GM18520 (cell line): Measurements from ENCODE around the gene ARF3.

ENCODE experiments used
- ATAC-seq: cut with Tn5 transposase; IDR thresholded peaks from one replicate; pipeline ENCODE4 v1.9.1; 2021; ENCODE audit not compliant: unreplicated experiment

ARF3 gene

GRCh38 chr12:48967991-48968390, 10.7 kb upstream of the ARF3 start:
- no peak for ATAC-seq

GRCh38 chr12:48966177-48966895, 9.0 kb upstream of the ARF3 start:
- ATAC-seq, result no peak

- ATAC-seq, result no peak
These were observed 8.1 kb upstream of the ARF3 start for GRCh38 chr12:48965298-48965838.

- no peak for ATAC-seq
These were observed 4.5 kb upstream of the ARF3 start for GRCh38 chr12:48961801-48962200.

- ATAC-seq, result no peak
These were observed 4.0 kb upstream of the ARF3 start for GRCh38 chr12:48961331-48961730.

GRCh38 chr12:48960834-48961233, 3.5 kb upstream of the ARF3 start:
- ATAC-seq, result no peak

- ATAC-seq, result no peak
These were observed 732 bp upstream of the ARF3 start for GRCh38 chr12:48958049-48958388.

- ATAC-seq, result no peak
These were observed 777 bp downstream of the ARF3 start for GRCh38 chr12:48956279-48957140.

- ATAC-seq, result no peak
These were observed 2.3 kb downstream of the ARF3 start for GRCh38 chr12:48954841-48955501.

GRCh38 chr12:48954061-48954460, 3.2 kb downstream of the ARF3 start:
- ATAC-seq, result no peak

- ATAC-seq, result no peak
These were observed 4.6 kb downstream of the ARF3 start for GRCh38 chr12:48952691-48953090.

- no peak for ATAC-seq
These were observed 9.6 kb downstream of the ARF3 start for GRCh38 chr12:48947727-48948126.

GRCh38 chr12:48946943-48947342, 10.3 kb downstream of the ARF3 start:
- no peak for ATAC-seq

- ATAC-seq, result no peak
These were observed 11.1 kb downstream of the ARF3 start for GRCh38 chr12:48946205-48946604.

GRCh38 chr12:48943221-48943620, 14.1 kb downstream of the ARF3 start:
- no peak for ATAC-seq

GRCh38 chr12:48940181-48940580, 17.1 kb downstream of the ARF3 start:
- ATAC-seq, result no peak

GRCh38 chr12:48938805-48939204, 18.5 kb downstream of the ARF3 start:
- no peak for ATAC-seq

- ATAC-seq, result no peak
These were observed 20.1 kb downstream of the ARF3 start for GRCh38 chr12:48937170-48937569.

- ATAC-seq, result no peak
These were observed 20.8 kb downstream of the ARF3 start for GRCh38 chr12:48936379-48936979.

- no peak for ATAC-seq
These were observed 23.0 kb downstream of the ARF3 start for GRCh38 chr12:48934312-48934706.

- ATAC-seq, result no peak
These were observed 23.5 kb downstream of the ARF3 start for GRCh38 chr12:48933664-48934311.
